ENCODE results near the gene NEDD9. TPM values are rescaled to one million over a fixed set of nuclear protein-coding genes. Genes with fewer than 3 reads are reported as not detected.

The NEDD9 gene
- polyA plus RNA-seq, 1 of the 3 experiments (the other 2 are of a cell fraction) = 7.4 TPM

- no peak for DNase-seq
- Histone ChIP-seq H3K4me2 (no peak overlapping the region), H3K9me3 (no peaks in the 10 kb centered on the region), H3K4me3 (ENCODE audit: low read depth in 2 of 2, low read length in 1 of 2) (no peak overlapping the region), H3F3A (replicated peaks; ENCODE audit: insufficient read depth) (peaks cover 6% of the 10 kb centered on the region), H3K9ac (no peak overlapping the region), H3K27me3 (ENCODE audit: insufficient read depth) (no peaks in the 10 kb centered on the region), H3K79me2 (ENCODE audit: insufficient read depth) (no peaks in the 10 kb centered on the region), H3K9me2 (no peaks in the 10 kb centered on the region), H3K36me3 (replicated peaks in 1 of 2; ENCODE audit: control insufficient read depth in 1 of 2, insufficient read depth in 2 of 2, low read length in 1 of 2) (no peaks in the 10 kb centered on the region), H4K20me1 (ENCODE audit: insufficient read depth) (no peaks in the 10 kb centered on the region), H3K27ac (ENCODE audit: low read depth in 2 of 2, low read length in 1 of 2) (peak overlapping the region in 1 of 2 experiments; percentile 73; a peak in 2 of 4 replicates), H2AFZ (ENCODE audit: low read depth) (no peak overlapping the region), H3K4me1 (ENCODE audit: control insufficient read depth in 1 of 2, insufficient read depth in 2 of 2, low read depth in 1 of 2, low read length in 1 of 2) (peaks cover 0 to 36% of the 10 kb centered on the region in 2 experiments; a peak in 2 of 4 replicates)
- ChIA-PET CTCF (interaction anchor here (0.6 to 2.4 kb wide), 3 partner anchors 9 to 250 kb away, joined by 3 to 6 read pairs (median 4); no protein-coding TSS in a partner anchor), POLR2A (interaction anchor here (0.8 kb wide), 1 partner anchor 14 kb away, joined by 3 read pairs; the partner anchor contains the start of gene NEDD9)
- 78% methylated on average over 6 of the region's 6 CpGs for WGBS (ENCODE audit: low lambda C conversion rate)
- no peak for TF ChIP-seq FOXM1 (IDR thresholded peaks at IDR 0.05; ENCODE audit: low read depth)
- no peak for TF ChIP-seq USF2 (IDR thresholded peaks at IDR 0.05; ENCODE audit: borderline replicate concordance, low read depth, low read length)
- TF ChIP-seq MAX (IDR thresholded peaks at IDR 0.05; ENCODE audit: low read depth) = no peak
- no peak for TF ChIP-seq GATA2 (CRISPR knock-in tag; IDR thresholded peaks at IDR 0.05)
- TF ChIP-seq TEAD4 (IDR thresholded peaks at IDR 0.05; ENCODE audit: borderline replicate concordance, insufficient read depth) = no peak
- TF ChIP-seq MXI1 (IDR thresholded peaks at IDR 0.05; ENCODE audit: low read depth, low read length) = no peak
- no peak for TF ChIP-seq EZH2phosphoT487 (IDR thresholded peaks at IDR 0.05; ENCODE audit: borderline replicate concordance, low read depth)
- TF ChIP-seq NFIC (IDR thresholded peaks at IDR 0.05; ENCODE audit: borderline replicate concordance) = no peak
- no peak for TF ChIP-seq RFX5 (IDR thresholded peaks at IDR 0.05; ENCODE audit: low read length)
- no peak for TF ChIP-seq ZBTB33 (IDR thresholded peaks at IDR 0.05; ENCODE audit: borderline replicate concordance, low read depth)
- TF ChIP-seq RAD21 (IDR thresholded peaks at IDR 0.05; ENCODE audit: low read length) = no peak
- no peak for TF ChIP-seq SMC3 (IDR thresholded peaks at IDR 0.05; ENCODE audit: low read depth, low read length)
- TF ChIP-seq TCF12 (IDR thresholded peaks at IDR 0.05) = no peak
- no peak for TF ChIP-seq REST (IDR thresholded peaks at IDR 0.05; ENCODE audit: low read depth, low read length)
- TF ChIP-seq CTCF (IDR thresholded peaks at IDR 0.05) = no peak
These were observed 14.3 kb upstream of the NEDD9 start for GRCh38 chr6:11246722-11247121.
